ENCODE measurements around the gene RANBP17. TPM values are rescaled to one million over a fixed set of nuclear protein-coding genes. Genes with fewer than 3 reads are reported as not detected.

Gene RANBP17
- total RNA-seq, 1 donor from 2014 or later: 12.3 TPM

- peak; percentile 11 for DNase-seq (ENCODE audit: low read depth, low spot score)
These were observed 230.4 kb downstream of the RANBP17 start for GRCh38 chr5:171092194-171092593.

DNA sequence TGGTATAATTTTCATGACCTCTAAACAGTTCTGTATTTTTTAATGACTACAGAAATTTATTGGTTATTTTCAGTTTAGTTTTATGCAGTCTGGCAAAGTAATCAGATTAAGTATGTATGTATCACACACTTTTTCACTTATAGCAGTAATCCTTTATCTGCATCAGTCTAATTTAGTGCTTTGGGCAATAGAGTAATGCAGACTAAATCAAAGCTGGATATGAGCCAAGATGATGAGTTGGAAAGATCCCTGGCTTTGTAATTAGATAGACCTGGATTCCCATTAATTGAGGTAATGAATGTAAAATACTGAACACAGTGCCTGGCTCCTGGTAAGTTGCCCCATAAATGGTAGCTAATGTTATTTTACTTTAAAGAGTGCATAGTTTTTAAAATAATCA lies 231.8 kb downstream of the RANBP17 start:
- no peak for DNase-seq (ENCODE audit: low read depth, low spot score)

DNA sequence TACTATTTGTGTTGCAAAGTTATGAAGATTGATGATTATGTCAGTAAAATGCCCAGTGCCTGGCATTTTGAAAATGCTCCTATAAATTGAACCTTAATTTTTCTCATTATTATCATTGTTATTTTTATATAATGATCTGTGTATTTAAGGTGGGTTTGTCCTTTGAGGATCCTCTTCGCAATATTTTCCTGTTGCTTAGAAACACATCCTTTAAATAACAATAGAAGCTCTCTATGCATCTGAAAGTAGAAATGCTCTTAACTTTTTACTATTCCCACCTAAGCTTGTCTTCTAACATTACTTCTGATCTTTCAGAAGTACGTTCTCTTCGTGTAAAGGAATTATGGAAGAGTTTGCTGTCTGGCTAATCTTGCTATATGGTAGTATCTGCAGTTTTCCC lies 232.5 kb downstream of the RANBP17 start:
- DNase-seq (ENCODE audit: low read depth, low spot score): no peak

DNA sequence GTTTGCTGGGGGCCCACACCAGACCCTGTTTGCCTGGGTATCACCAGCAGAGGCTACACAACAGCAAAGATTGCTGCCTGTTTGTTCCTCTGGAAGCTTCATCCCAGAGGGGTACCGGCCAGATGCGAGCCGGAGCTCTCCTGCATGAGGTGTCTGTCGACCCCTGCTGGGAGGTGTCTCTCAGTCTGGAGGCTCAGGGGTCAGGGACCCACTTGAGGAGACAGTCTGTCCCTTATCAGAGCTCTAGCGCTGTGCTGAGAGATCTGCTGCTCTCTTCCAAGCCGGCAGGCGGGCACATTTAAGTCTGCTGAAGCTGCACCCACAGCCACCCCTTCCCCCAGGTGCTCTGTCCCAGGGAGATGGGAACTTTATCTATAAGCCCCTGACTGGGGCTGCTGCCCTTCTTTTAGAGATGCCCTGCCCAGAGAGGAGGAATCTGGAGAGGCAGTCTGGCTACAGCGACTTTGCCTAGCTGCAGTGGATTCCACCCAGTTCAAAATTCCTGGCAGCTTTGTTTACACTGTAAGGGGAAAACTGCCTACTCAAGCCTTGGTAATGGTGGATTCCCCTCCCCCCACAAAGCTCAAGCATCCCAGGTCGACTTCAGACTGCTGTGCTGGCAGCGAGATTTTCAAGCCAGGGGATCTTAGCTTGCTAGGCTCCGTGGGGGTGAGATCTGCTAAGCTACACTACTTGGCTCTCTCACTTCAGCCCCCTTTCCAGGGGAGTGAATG lies 241.2 kb downstream of the RANBP17 start:
- DNase-seq (ENCODE audit: low read depth, low spot score): no peak

DNA sequence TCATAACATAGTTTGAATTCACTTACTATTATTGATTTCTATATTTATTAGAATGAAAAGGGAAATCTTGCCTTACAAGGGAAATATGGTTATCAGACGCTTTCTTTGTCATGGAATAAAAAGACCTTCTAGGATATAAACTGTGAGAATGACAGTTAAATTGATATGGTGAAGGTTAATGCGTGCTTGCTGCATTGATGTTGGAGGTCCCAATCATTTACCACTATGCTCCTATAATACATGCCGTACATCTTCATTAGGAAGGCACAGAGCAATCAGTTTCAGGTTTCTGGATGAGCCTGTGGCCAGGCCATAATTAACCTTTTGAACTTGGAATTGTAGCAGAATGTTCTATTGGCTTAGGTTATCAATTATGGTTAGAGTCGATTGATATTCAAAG lies 245.9 kb downstream of the RANBP17 start:
- no peak for DNase-seq (ENCODE audit: low read depth, low spot score)

DNA sequence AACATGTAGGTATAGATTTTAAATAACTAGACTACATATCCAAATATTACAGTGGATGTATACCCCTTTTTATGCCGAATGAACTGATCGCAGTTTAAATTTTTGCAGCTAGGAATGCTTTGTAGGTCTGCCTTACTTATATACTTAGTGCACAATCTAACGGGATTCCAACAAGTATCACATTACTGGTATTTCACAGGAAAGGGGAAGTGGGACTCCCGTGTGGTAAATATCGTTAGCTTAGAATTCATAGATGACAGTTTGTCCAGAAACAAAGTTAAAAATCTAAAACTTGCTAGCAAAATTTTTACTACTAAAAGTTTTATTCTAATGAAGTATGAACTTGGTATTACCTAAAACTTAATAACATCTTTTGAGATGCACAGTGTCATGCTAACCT lies 253.7 kb downstream of the RANBP17 start:
- no peak for DNase-seq (ENCODE audit: low read depth, low spot score)

DNA sequence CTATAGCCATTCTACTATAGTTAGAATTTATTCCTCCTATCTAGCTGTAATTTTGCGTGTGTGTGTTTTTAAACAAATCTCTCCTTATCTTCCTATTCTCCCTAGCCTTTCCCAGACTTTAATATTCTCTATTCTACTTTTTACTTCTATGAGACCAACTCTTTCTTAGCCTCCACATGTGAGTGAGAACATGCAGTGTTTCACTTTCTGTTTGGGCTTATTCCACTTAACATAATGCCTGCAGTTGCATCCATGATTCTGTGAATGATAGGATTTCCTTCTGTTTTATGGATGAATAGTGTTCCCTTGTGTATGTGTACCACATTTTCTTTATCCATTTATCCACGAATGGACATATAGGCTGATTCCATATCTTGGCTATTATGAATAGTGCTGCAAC lies 254.9 kb downstream of the RANBP17 start:
- DNase-seq (ENCODE audit: low read depth, low spot score): no peak

DNA sequence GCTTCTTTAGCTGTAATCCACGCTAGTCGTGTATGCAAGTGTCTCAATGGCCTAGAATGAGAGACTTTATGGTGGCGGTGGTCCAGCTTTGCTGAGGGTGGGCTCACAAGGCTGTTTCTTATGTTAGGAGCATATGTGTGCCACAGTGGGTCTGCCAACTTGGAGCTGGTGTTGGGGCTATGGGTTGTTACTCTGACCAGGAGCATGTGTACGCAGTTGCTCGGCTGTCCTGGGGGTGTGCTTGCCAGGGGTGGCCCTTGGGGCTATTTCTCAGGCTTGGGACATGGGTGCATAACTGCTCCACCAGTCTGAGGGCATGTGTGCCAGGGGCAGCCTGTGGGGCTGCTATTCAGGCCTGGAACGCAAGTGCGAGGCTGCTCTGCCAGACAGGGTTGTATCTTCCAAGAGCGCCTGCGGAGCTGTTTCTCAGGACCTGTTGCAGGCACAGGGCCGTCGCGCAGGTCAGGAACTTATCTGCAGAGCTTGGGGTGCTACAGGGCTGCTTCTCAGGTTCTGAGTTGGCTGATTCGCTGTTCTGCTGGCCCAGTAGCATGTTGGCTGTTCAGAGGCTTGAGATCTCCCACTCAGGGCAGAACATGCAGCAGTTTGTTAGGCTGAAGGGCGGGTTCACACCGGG lies 259.3 kb downstream of the RANBP17 start:
- DNase-seq (ENCODE audit: low read depth, low spot score): no peak

DNA sequence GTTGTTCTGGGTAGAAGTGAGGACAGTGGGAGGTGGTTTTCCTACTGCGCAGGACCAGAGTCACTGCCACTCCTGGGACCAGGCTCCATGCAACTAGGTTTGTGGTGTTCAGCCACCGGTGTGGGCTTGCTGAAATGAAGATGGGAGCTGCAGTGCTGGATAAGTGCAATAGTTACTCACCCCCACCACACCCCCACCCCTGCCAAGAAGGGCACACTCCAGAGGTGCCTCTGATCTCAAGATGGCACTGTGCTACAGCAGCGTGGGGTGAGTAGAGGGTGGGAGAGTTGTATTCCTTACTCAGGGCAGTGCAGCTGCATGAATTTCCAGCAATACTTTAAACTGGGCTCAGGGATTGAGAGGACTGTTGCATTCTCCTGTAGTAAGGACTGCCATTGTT lies 259.8 kb downstream of the RANBP17 start:
- DNase-seq (ENCODE audit: low read depth, low spot score): no peak

GRCh38 chr5:171122372-171122771 lies 260.6 kb downstream of the RANBP17 start:
- DNase-seq (ENCODE audit: low read depth, low spot score): no peak

GRCh38 chr5:171123417-171123816 lies 261.6 kb downstream of the RANBP17 start:
- no peak for DNase-seq (ENCODE audit: low read depth, low spot score)

DNA sequence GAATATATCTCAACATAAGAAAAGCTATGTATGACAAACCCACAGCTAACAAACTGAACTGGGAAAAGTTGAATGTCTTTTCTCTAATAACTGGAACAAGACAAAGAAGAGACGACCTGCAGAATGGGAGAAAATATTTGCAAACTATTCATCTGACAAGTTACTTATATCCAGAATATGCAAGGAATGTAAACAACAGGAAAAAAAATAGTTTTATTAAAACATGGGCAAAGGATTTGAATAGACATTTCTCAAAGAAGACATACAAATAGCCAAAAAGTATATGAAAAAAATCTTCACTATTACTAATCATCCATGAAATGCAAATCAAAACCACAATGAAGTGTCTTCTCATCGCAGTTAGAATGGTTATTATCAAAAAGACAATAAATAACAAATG lies 265.5 kb downstream of the RANBP17 start:
- no peak for DNase-seq (ENCODE audit: low read depth, low spot score)

DNA sequence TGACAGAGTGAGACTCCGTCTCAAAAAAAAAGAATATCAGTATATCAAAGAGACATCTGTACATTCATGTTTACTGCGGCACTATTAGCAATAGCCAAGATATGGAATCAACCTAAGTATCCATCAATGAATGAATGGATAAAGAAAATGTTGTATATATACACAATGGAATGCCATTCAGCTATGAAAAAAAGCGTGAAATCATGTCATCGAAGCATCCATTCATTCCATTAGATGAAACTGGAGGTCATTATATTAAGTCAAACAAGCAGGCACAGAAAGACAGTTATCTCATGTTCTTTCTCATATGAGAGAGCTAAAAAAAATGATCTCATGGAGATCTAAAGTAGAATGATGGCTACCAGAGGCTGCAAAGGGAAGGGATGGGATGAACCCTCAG lies 266.3 kb downstream of the RANBP17 start:
- DNase-seq (ENCODE audit: low read depth, low spot score): no peak

GRCh38 chr5:171129308-171129707 lies 267.5 kb downstream of the RANBP17 start:
- no peak for DNase-seq (ENCODE audit: low read depth, low spot score)

GRCh38 chr5:171131497-171131896 lies 269.7 kb downstream of the RANBP17 start:
- no peak for DNase-seq (ENCODE audit: low read depth, low spot score)

DNA sequence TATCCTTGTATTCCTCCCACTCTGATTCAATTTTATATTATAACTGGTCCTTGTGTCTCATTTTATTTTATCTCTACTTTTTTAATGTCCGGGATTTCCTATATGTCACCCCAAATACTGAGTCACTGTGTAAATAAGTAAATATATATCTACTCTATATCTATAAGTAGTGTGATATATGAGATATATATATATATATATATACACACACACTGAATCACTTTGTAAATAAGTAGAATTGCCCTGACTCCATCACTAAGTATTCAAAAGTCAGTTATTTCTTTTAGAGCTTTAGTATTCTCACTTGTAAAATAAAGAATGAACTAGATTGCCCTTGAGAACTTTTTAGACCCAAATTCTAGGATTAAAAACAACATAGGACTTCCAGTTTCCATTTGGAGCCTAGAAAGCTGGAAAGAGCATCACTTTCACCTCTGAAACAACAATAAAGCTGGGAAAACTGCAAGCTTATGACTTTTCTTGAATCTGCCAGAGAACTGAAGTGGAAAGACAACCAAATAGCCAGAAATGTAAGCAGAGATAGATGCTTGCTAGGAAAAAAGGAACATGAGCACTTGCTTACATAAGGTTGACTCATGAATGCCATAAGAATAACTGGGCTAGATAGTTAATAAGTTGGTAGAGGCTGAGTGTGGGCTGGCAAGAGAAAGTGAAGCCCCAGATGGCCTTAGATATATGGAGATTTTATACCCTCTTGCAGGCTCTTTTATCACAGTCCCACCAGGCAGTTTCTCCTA lies 276.1 kb downstream of the RANBP17 start:
- DNase-seq (ENCODE audit: low read depth, low spot score): no peak

GRCh38 chr5:171139227-171139626 lies 277.4 kb downstream of the RANBP17 start:
- DNase-seq (ENCODE audit: low read depth, low spot score): no peak

DNA sequence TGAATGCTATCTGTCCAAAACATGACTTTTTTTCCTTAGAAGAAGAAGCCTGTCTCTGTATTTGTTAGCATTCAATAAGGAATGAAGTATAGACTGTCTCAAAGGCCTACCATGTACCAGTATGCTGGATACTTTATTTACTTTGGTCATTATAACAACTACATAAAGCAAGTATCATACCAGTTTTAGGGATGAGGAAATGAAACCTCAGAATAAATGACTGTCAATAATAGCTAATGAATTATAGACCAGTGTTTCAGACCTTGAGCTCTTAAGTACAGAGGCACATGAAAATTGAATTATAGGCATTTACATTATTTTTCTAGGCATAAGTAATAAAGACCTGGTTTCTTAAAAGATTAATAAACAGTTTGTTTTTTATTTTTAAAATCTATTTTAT lies 280.8 kb downstream of the RANBP17 start:
- DNase-seq (ENCODE audit: low read depth, low spot score): no peak

- no peak for DNase-seq (ENCODE audit: low read depth, low spot score)
These were observed 281.4 kb downstream of the RANBP17 start for GRCh38 chr5:171143171-171143570.

- no peak for DNase-seq (ENCODE audit: low read depth, low spot score)
These were observed 282.1 kb downstream of the RANBP17 start for GRCh38 chr5:171143926-171144325.

GRCh38 chr5:171149333-171149732 lies 287.5 kb downstream of the RANBP17 start:
- DNase-seq (ENCODE audit: low read depth, low spot score): no peak

DNA sequence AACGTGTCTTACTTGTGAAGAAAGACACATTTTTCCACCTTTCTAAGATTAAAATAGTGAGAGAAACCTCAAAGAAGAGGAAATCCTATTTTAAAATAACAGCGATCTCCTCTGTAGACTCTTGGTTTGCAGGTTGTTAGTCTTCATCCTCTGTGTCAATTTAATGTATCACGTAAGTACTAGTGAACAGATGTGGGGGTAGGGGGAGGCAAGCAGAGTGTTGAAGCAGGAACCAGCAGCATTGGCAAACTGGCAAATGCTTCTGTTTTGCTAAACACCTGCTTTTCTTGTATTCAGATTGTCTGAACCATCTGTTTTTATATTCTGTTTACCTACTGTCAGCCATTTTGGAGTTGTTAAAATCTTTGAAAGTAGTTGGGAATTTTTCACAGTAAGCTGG lies 288.0 kb downstream of the RANBP17 start:
- no peak for DNase-seq (ENCODE audit: low read depth, low spot score)

DNA sequence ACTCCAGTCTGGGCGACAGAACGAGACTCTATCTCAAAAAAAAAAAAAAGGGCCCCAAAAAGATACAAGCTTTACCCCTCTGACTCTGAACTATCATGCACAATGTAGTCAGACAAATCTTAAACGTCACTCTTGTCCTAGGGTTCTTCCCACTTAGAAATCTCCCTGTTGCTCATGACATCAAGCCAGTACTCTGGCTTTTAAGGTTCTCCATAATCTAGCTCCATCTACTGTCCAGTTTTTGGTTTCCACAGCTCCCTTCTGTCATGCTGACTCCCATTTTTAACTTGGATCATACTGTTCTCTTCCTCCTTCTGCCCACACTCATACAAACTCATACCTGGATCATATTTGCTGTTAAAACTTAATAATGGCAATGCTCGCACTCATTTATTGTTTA lies 290.6 kb downstream of the RANBP17 start:
- no peak for DNase-seq (ENCODE audit: low read depth, low spot score)

All from pulmonary artery endothelial cell (primary cell).